ENCODE results near the gene RBM39. TPM values are rescaled to one million over a fixed set of nuclear protein-coding genes. Genes with fewer than 3 reads are reported as not detected.

The RBM39 gene
- total and polyA plus RNA-seq, 2 of the 13 experiments (the other 11 are each of a cell fraction or from before 2014, with no cell fraction given): 788 to 920 TPM

DNA sequence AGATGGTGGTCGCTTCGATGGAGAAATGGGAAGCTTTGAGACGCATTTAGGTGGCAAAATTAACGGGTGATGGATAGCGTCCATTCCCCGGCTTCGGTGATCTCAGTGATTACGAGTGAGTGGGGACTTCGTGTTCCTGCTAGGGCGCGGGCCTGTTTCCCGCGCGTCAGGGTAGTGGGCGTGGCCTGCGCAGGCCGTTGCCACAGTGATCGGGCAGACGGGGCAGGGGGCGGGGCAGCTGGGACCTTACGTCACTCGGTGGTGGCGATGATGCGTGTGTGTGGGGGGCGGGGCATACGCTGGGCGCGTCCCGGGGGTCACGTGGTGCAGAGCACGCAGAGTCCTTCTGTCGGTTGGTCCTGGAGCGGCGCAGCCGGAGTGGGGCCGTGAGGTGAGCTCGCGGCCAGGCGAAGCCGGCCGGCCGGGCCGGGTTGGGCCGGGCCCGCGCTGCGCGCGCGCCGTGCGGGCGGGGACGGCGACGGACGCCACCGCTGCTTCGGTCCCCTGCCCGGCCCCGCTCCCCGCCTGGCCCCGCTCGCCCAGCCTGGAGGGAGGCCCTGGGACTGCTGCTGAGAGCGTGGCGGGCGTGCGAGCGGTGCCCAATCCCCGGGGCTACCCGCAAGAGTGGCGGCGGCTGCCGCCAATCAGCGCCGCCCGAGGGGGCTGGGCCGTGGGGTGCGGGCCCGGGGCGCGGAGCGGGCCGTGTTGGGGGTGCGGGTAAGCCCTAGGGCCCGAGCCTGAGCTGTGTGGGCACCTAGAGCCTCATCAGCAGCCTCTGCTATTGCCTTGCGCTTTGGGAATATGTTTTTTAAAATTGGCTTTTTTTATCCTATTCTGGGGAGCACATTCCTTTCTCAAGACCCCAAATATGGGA is 29.9 kb upstream of the RBM39 start, which contains the start of gene PHF20 (continued):
- peak; percentile 28; the same call in 1 of the 2 replicates for TF ChIP-seq FOXP1 (IDR thresholded peaks at IDR 0.05)
- TF ChIP-seq FOXP1 (CRISPR knock-in tag; IDR thresholded peaks at IDR 0.05): no peak
- 0 out of 2 replicates have a peak, but pooled peaks have one; percentile 36 for TF ChIP-seq HNF4G (IDR thresholded peaks at IDR 0.05; ENCODE audit: borderline replicate concordance, low read depth, low read length)
- no peak for TF ChIP-seq HNF4G (CRISPR knock-in tag; IDR thresholded peaks at IDR 0.05; ENCODE audit: borderline replicate concordance, low read depth)
- TF ChIP-seq EP300 (IDR thresholded peaks at IDR 0.05; ENCODE audit: low read depth in 2 of 2, low read length in 2 of 2): no peak
- peak; percentile 80 for TF ChIP-seq EP300 (CRISPR knock-in tag; IDR thresholded peaks at IDR 0.05; ENCODE audit: borderline replicate concordance)
- TF ChIP-seq HOXA7 (CRISPR knock-in tag; IDR thresholded peaks at IDR 0.05): peak; percentile 90; the same call in 1 of the 2 replicates
- peak; percentile 22 for TF ChIP-seq PHF5A (CRISPR knock-in tag; IDR thresholded peaks at IDR 0.05; ENCODE audit: low read depth, unreplicated experiment)
- peak; percentile 86 for TF ChIP-seq RFX1 (IDR thresholded peaks at IDR 0.05)
- TF ChIP-seq ZNF552 (CRISPR knock-in tag; IDR thresholded peaks at IDR 0.05; ENCODE audit: borderline replicate concordance): peak; percentile 74
- TF ChIP-seq, protein P1, sequence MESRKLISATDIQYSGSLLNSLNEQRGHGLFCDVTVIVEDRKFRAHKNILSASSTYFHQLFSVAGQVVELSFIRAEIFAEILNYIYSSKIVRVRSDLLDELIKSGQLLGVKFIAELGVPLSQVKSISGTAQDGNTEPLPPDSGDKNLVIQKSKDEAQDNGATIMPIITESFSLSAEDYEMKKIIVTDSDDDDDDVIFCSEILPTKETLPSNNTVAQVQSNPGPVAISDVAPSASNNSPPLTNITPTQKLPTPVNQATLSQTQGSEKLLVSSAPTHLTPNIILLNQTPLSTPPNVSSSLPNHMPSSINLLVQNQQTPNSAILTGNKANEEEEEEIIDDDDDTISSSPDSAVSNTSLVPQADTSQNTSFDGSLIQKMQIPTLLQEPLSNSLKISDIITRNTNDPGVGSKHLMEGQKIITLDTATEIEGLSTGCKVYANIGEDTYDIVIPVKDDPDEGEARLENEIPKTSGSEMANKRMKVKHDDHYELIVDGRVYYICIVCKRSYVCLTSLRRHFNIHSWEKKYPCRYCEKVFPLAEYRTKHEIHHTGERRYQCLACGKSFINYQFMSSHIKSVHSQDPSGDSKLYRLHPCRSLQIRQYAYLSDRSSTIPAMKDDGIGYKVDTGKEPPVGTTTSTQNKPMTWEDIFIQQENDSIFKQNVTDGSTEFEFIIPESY (CRISPR knock-in tag; IDR thresholded peaks at IDR 0.05): peak; percentile 81; the same call in 1 of the 2 replicates
- TF ChIP-seq, protein P2, sequence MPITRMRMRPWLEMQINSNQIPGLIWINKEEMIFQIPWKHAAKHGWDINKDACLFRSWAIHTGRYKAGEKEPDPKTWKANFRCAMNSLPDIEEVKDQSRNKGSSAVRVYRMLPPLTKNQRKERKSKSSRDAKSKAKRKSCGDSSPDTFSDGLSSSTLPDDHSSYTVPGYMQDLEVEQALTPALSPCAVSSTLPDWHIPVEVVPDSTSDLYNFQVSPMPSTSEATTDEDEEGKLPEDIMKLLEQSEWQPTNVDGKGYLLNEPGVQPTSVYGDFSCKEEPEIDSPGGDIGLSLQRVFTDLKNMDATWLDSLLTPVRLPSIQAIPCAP (CRISPR knock-in tag; IDR thresholded peaks at IDR 0.05; ENCODE audit: low read depth): peak; percentile 86; the same call in 1 of the 2 replicates
- TF ChIP-seq YEATS4 (CRISPR knock-in tag; IDR thresholded peaks at IDR 0.05; ENCODE audit: borderline replicate concordance): peak; percentile 98
- no peak; the same call in 1 of the 2 replicates for TF ChIP-seq ARID2 (CRISPR knock-in tag; IDR thresholded peaks at IDR 0.05; ENCODE audit: borderline replicate concordance)
- TF ChIP-seq, protein P3, sequence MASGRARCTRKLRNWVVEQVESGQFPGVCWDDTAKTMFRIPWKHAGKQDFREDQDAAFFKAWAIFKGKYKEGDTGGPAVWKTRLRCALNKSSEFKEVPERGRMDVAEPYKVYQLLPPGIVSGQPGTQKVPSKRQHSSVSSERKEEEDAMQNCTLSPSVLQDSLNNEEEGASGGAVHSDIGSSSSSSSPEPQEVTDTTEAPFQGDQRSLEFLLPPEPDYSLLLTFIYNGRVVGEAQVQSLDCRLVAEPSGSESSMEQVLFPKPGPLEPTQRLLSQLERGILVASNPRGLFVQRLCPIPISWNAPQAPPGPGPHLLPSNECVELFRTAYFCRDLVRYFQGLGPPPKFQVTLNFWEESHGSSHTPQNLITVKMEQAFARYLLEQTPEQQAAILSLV (CRISPR knock-in tag; IDR thresholded peaks at IDR 0.05; ENCODE audit: borderline replicate concordance): peak; percentile 99
- peak; percentile 97 for TF ChIP-seq MYNN (CRISPR knock-in tag; IDR thresholded peaks at IDR 0.05; ENCODE audit: low read depth)
- TF ChIP-seq MED1 (CRISPR knock-in tag; IDR thresholded peaks at IDR 0.05): peak; percentile 31; the same call in 1 of the 2 replicates
- TF ChIP-seq MEIS1 (CRISPR knock-in tag; IDR thresholded peaks at IDR 0.05; ENCODE audit: borderline replicate concordance): peak; percentile 95
- TF ChIP-seq MED13 (CRISPR knock-in tag; IDR thresholded peaks at IDR 0.05): peak; percentile 51
- TF ChIP-seq, protein P4, sequence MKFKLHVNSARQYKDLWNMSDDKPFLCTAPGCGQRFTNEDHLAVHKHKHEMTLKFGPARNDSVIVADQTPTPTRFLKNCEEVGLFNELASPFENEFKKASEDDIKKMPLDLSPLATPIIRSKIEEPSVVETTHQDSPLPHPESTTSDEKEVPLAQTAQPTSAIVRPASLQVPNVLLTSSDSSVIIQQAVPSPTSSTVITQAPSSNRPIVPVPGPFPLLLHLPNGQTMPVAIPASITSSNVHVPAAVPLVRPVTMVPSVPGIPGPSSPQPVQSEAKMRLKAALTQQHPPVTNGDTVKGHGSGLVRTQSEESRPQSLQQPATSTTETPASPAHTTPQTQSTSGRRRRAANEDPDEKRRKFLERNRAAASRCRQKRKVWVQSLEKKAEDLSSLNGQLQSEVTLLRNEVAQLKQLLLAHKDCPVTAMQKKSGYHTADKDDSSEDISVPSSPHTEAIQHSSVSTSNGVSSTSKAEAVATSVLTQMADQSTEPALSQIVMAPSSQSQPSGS (CRISPR knock-in tag; IDR thresholded peaks at IDR 0.05): peak; percentile 81
- peak; percentile 79 for TF ChIP-seq ASH2L (IDR thresholded peaks at IDR 0.05; ENCODE audit: insufficient read length, low read depth, low read length)
- TF ChIP-seq ZNF839 (CRISPR knock-in tag; IDR thresholded peaks at IDR 0.05; ENCODE audit: borderline replicate concordance): peak; percentile 77
- no peak for TF ChIP-seq MED8 (CRISPR knock-in tag; IDR thresholded peaks at IDR 0.05; ENCODE audit: insufficient replicate concordance)
- TF ChIP-seq ZNF382 (CRISPR knock-in tag; IDR thresholded peaks at IDR 0.05; ENCODE audit: borderline replicate concordance): no peak
- TF ChIP-seq ZNF891 (CRISPR knock-in tag; IDR thresholded peaks at IDR 0.05): peak; percentile 92; the same call in 1 of the 2 replicates
